ENCODE data around the gene FDX2. TPM values are rescaled to one million over a fixed set of nuclear protein-coding genes. Genes with fewer than 3 reads are reported as not detected.

Gene FDX2
- total RNA-seq, 2 experiments from 2014 or later: 9.5 to 9.7 TPM

GRCh38 chr19:10269333-10270179 is 46.3 kb downstream of the FDX2 start:
- intact Hi-C loops (cut with micrococcal nuclease): loop anchor here (1.0 to 2.0 kb wide), 5 partner anchors 10 to 233 kb away; partner anchors contain the start of genes FDX2, KEAP1 and TYK2
- H3K9me3 Mint-ChIP-seq: no peaks in the 10 kb centered on the region

GRCh38 chr19:10268071-10268470 is 47.7 kb downstream of the FDX2 start:
- DNase-seq: no peak
- intact Hi-C loops (cut with micrococcal nuclease): no loop called here
- no peaks in the 10 kb centered on the region for H3K27me3 Mint-ChIP-seq (ENCODE audit: low read depth)
- H3K9me3 Mint-ChIP-seq: no peaks in the 10 kb centered on the region
- no peak overlapping the region for H3K4me3 Mint-ChIP-seq
- peaks cover 27% of the 10 kb centered on the region for H3K4me1 Mint-ChIP-seq (ENCODE audit: low read depth)
- CTCF ChIA-PET: interaction anchor here (2.8 to 5.4 kb wide), 4 partner anchors 8 to 169 kb away, joined by 11 to 85 read pairs (median 58); no protein-coding TSS in a partner anchor
- H3K36me3 Mint-ChIP-seq (ENCODE audit: low read depth): peaks cover 5% of the 10 kb centered on the region
- no peak overlapping the region for H3K27ac Mint-ChIP-seq

More at GRCh38 chr19:10269333-10270179, 46.3 kb downstream of the FDX2 start:
- Mint-ChIP-seq H3K4me1 (ENCODE audit: low read depth) (peaks cover 31% of the 10 kb centered on the region), H3K4me3 (peak overlapping the region; percentile 78), H3K27me3 (ENCODE audit: low read depth) (no peaks in the 10 kb centered on the region), H3K27ac (peak overlapping the region; percentile 85), H3K36me3 (ENCODE audit: low read depth) (peaks cover 9% of the 10 kb centered on the region)
- peak; percentile 93 for DNase-seq
- CTCF ChIA-PET: interaction anchor here (0.6 to 5.4 kb wide), 26 partner anchors 10 to 270 kb away, joined by 3 to 85 read pairs (median 4); partner anchors contain the start of genes ICAM4, ICAM5 and TYK2

GRCh38 chr19:10266706-10267105 is 49.1 kb downstream of the FDX2 start:
- Mint-ChIP-seq H3K9me3 (no peaks in the 10 kb centered on the region), H3K4me1 (ENCODE audit: low read depth) (peaks cover 16% of the 10 kb centered on the region), H3K27ac (no peak overlapping the region), H3K4me3 (no peak overlapping the region), H3K27me3 (ENCODE audit: low read depth) (no peaks in the 10 kb centered on the region), H3K36me3 (ENCODE audit: low read depth) (peaks cover under 1% of the 10 kb centered on the region)
- CTCF ChIA-PET: interaction anchor here (1.9 kb wide), 1 partner anchor 122 kb away, joined by 10 read pairs; no protein-coding TSS in a partner anchor
- no peak for DNase-seq
- intact Hi-C loops (cut with micrococcal nuclease): no loop called here

GRCh38 chr19:10262771-10263170 is 53.0 kb downstream of the FDX2 start:
- H3K27ac Mint-ChIP-seq: no peak overlapping the region
- intact Hi-C loops (cut with micrococcal nuclease): no loop called here
- H3K4me3 Mint-ChIP-seq: no peak overlapping the region
- H3K9me3 Mint-ChIP-seq: no peaks in the 10 kb centered on the region
- H3K4me1 Mint-ChIP-seq (ENCODE audit: low read depth): peaks cover 21% of the 10 kb centered on the region
- no peaks in the 10 kb centered on the region for H3K27me3 Mint-ChIP-seq (ENCODE audit: low read depth)
- DNase-seq: no peak
- CTCF ChIA-PET: no interaction called here
- peaks cover 9% of the 10 kb centered on the region for H3K36me3 Mint-ChIP-seq (ENCODE audit: low read depth)

GRCh38 chr19:10260141-10260584 is 55.7 kb downstream of the FDX2 start:
- Mint-ChIP-seq H3K27me3 (ENCODE audit: low read depth) (no peaks in the 10 kb centered on the region), H3K4me1 (ENCODE audit: low read depth) (peaks cover 23% of the 10 kb centered on the region), H3K36me3 (ENCODE audit: low read depth) (peaks cover 25% of the 10 kb centered on the region), H3K27ac (peak overlapping the region; percentile 80), H3K9me3 (no peaks in the 10 kb centered on the region), H3K4me3 (no peak overlapping the region)
- intact Hi-C loops (cut with micrococcal nuclease): loop anchor here (2.0 kb wide), 1 partner anchor 121 kb away; the partner anchor contains the start of gene TYK2
- CTCF ChIA-PET: interaction anchor here (0.6 to 5.5 kb wide), 13 partner anchors 10 to 156 kb away, joined by 3 to 70 read pairs (median 4); partner anchors contain the start of genes ICAM1, ICAM5 and TYK2
- DNase-seq: peak; percentile 74

Other genes starting within 250 kb of the FDX2 start
- gene SHFL, start 229.7 kb downstream of the FDX2 start, total RNA-seq: 10 to 100 TPM; 28.3 to 31.9 TPM
- gene ANGPTL6, start 213.3 kb downstream of the FDX2 start, total RNA-seq: 10 to 100 TPM; 18.6 to 20.7 TPM
- gene PPAN, start 209.7 kb downstream of the FDX2 start, total RNA-seq: 10 to 100 TPM; 59.7 to 60.0 TPM
- gene P2RY11, start 204.3 kb downstream of the FDX2 start, total RNA-seq: 10 to 100 TPM; 11.8 to 12.2 TPM
- 100 to 1,000 TPM; 213 to 222 TPM for gene EIF3G, start 196.1 kb downstream of the FDX2 start, total RNA-seq
- gene DNMT1, start 121.1 kb downstream of the FDX2 start, total RNA-seq: 100 to 1,000 TPM; 365 to 371 TPM
- 1 to 10 TPM; 3.4 TPM for gene S1PR2, start 84.7 kb downstream of the FDX2 start, total RNA-seq
- 100 to 1,000 TPM; 115 to 116 TPM for gene MRPL4, start 63.8 kb downstream of the FDX2 start, total RNA-seq
- 10 to 100 TPM; 11.5 to 12.0 TPM for gene ICAM1, start 44.9 kb downstream of the FDX2 start, total RNA-seq
- gene ICAM4, start 29.1 kb downstream of the FDX2 start, total RNA-seq: not detected
- under 1 TPM; 0.72 to 0.81 TPM for gene ICAM5, start 26.1 kb downstream of the FDX2 start, total RNA-seq
- gene ZGLP1, start 6.2 kb downstream of the FDX2 start, total RNA-seq: 1 to 10 TPM in 1 of 2 experiments, under 1 TPM in 1; 0.86 to 1.1 TPM
- 10 to 100 TPM; 63.0 to 69.0 TPM for gene RAVER1, start 17.5 kb upstream of the FDX2 start, total RNA-seq
- 100 to 1,000 TPM; 109 to 114 TPM for gene ICAM3, start 23.6 kb upstream of the FDX2 start, total RNA-seq
- gene TYK2, start 64.6 kb upstream of the FDX2 start, total RNA-seq: 100 to 1,000 TPM; 175 to 190 TPM
- 100 to 1,000 TPM; 158 to 164 TPM for gene CDC37, start 87.5 kb upstream of the FDX2 start, total RNA-seq
- gene PDE4A, start 104.5 kb upstream of the FDX2 start, total RNA-seq: 1 to 10 TPM; 5.5 TPM
- 10 to 100 TPM; 60.0 to 63.8 TPM for gene KEAP1, start 187.3 kb upstream of the FDX2 start, total RNA-seq
- not detected for gene S1PR5, start 201.4 kb upstream of the FDX2 start, total RNA-seq
- 10 to 100 TPM; 21.6 to 22.5 TPM for gene ATG4D, start 227.9 kb upstream of the FDX2 start, total RNA-seq
- 10 to 100 TPM; 50.2 to 51.7 TPM for gene KRI1, start 250.0 kb upstream of the FDX2 start, total RNA-seq